WTC11 (cell line): ENCODE data around the gene MRPL55. TPM values are rescaled to one million over a fixed set of nuclear protein-coding genes. Genes with fewer than 3 reads are reported as not detected.

ENCODE experiments used
- ATAC-seq: fragments of 200-7000 bp; cut with Tn5 transposase; 2 replicates; pipeline ENCODE4 v1.10.0; 2021; ENCODE audit warnings: mild to moderate bottlenecking, moderate library complexity
- CTCF ChIA-PET: fragments of 300-600 bp; sonication (Branson Sonifier 250); formaldehyde crosslinking; loops from one replicate; lab custom pipeline; 2021; ENCODE audit warnings: antibody characterized with exemption; lab: Charles Lee
- POLR2A ChIA-PET: fragments of 350-600 bp; sonication (Branson Sonifier 250); formaldehyde crosslinking; loops from one replicate; lab custom pipeline; 2021; ENCODE audit warnings: antibody characterized with exemption; lab: Charles Lee
- DNase-seq: peaks from one replicate; pipeline ENCODE4 v3.0.0; 2021; ENCODE audit warnings: low spot score
- H3K27ac Mint-ChIP-seq: 2 replicates; pipeline ENCODE4 v1.8.0; 2021; ENCODE audit warnings: mixed read lengths
- H3K27me3 Mint-ChIP-seq: 2 replicates; pipeline ENCODE4 v1.8.0; 2021; ENCODE audit warnings: low read depth, mild to moderate bottlenecking, moderate library complexity, mixed read lengths
- H3K36me3 Mint-ChIP-seq: 2 replicates; pipeline ENCODE4 v1.8.0; 2021; ENCODE audit warnings: mixed read lengths
- H3K4me1 Mint-ChIP-seq: 2 replicates; pipeline ENCODE4 v1.8.0; 2022; ENCODE audit warnings: mixed read lengths
- H3K4me3 Mint-ChIP-seq: 2 replicates; pipeline ENCODE4 v1.8.0; 2021; ENCODE audit warnings: mild to moderate bottlenecking, moderate library complexity, mixed read lengths
- H3K9me3 Mint-ChIP-seq: 2 replicates; pipeline ENCODE4 v1.8.0; 2021; ENCODE audit warnings: mixed read lengths
- ELF4 ChIP-seq: sonication (generic); formaldehyde crosslinking; IDR thresholded peaks from 2 replicates; pipeline ENCODE4 v1.8.1; 2022; ENCODE audit warnings: low read depth, mild to moderate bottlenecking, moderate library complexity, missing genetic modification reagents
- ESRRA ChIP-seq: sonication (generic); formaldehyde crosslinking; IDR thresholded peaks from 2 replicates; pipeline ENCODE4 v1.8.1; 2022; ENCODE audit warnings: mild to moderate bottlenecking, missing genetic modification reagents, borderline replicate concordance
- ETV6 ChIP-seq: sonication (generic); formaldehyde crosslinking; IDR thresholded peaks from 2 replicates; pipeline ENCODE4 v1.8.1; 2022; ENCODE audit warnings: mild to moderate bottlenecking, missing genetic modification reagents
- FOXJ3 ChIP-seq: sonication (generic); formaldehyde crosslinking; IDR thresholded peaks from 2 replicates; pipeline ENCODE4 v1.9.0; 2021; ENCODE audit warnings: missing genetic modification reagents, mild to moderate bottlenecking, borderline replicate concordance
- FOXK1 ChIP-seq: sonication (generic); formaldehyde crosslinking; IDR thresholded peaks from 2 replicates; pipeline ENCODE4 v1.8.0; 2022; ENCODE audit warnings: mild to moderate bottlenecking, moderate library complexity, missing genetic modification reagents
- FOXP1 ChIP-seq: sonication (generic); formaldehyde crosslinking; IDR thresholded peaks from 2 replicates; pipeline ENCODE4 v1.8.0; 2022; ENCODE audit warnings: missing genetic modification reagents, mild to moderate bottlenecking, moderate library complexity, borderline replicate concordance
- JAZF1 ChIP-seq: fragments of 250-450 bp; sonication (Bioruptor Pico); IDR thresholded peaks from 2 replicates; pipeline ENCODE4 v1.9.0; 2021; ENCODE audit warnings: moderate library complexity, mild to moderate bottlenecking, inconsistent platforms
- KAT7 ChIP-seq: sonication (generic); formaldehyde crosslinking; IDR thresholded peaks from 2 replicates; pipeline ENCODE4 v1.8.1; 2023; ENCODE audit warnings: missing genetic modification reagents, mild to moderate bottlenecking, borderline replicate concordance
- NR2C2 ChIP-seq: sonication (generic); formaldehyde crosslinking; IDR thresholded peaks from 2 replicates; pipeline ENCODE4 v1.8.0; 2022; ENCODE audit warnings: mild to moderate bottlenecking, missing genetic modification reagents
- RELA ChIP-seq: sonication (generic); formaldehyde crosslinking; IDR thresholded peaks from 2 replicates; pipeline ENCODE4 v1.8.1; 2022; ENCODE audit warnings: missing genetic modification reagents, mild to moderate bottlenecking, borderline replicate concordance
- SMAD3 ChIP-seq: sonication (generic); formaldehyde crosslinking; IDR thresholded peaks from 2 replicates; pipeline ENCODE4 v1.8.0; 2022; ENCODE audit warnings: missing genetic modification reagents, mild to moderate bottlenecking, borderline replicate concordance
- SP1 ChIP-seq: sonication (generic); formaldehyde crosslinking; conservative IDR thresholded peaks from 2 replicates; pipeline ENCODE4 v1.8.1; 2022; ENCODE audit warnings: missing genetic modification reagents
- ZNF219 ChIP-seq: sonication (generic); formaldehyde crosslinking; IDR thresholded peaks from 2 replicates; pipeline ENCODE4 v1.8.0; 2023; ENCODE audit warnings: missing genetic modification reagents, mild to moderate bottlenecking, borderline replicate concordance
- ZNF423 ChIP-seq: fragments of 250-450 bp; sonication (Bioruptor Pico); IDR thresholded peaks from 2 replicates; pipeline ENCODE4 v2.1.2; 2022; ENCODE audit warnings: mild to moderate bottlenecking, moderate library complexity
- total RNA-seq: library from RNA; stranded (reverse); gene quantifications from 3 replicates; pipeline ENCODE4 v1.2.3, GENCODE V29; 2021
- TF ChIP-seq, protein P1 (sequence below): sonication (generic); formaldehyde crosslinking; IDR thresholded peaks from 2 replicates; pipeline ENCODE4 v1.8.0; 2022; ENCODE audit warnings: missing genetic modification reagents
- TF ChIP-seq, protein P2 (sequence below): sonication (generic); formaldehyde crosslinking; IDR thresholded peaks from 2 replicates; pipeline ENCODE4 v1.8.0; 2022; ENCODE audit warnings: mild to moderate bottlenecking, missing genetic modification reagents
- TF ChIP-seq, protein P3 (sequence below): sonication (generic); formaldehyde crosslinking; IDR thresholded peaks from 2 replicates; pipeline ENCODE4 v1.8.1; 2022; ENCODE audit warnings: low read depth, mild to moderate bottlenecking, moderate library complexity, missing genetic modification reagents, borderline replicate concordance
- TF ChIP-seq, protein P4 (sequence below): sonication (generic); formaldehyde crosslinking; IDR thresholded peaks from 2 replicates; pipeline ENCODE4 v1.8.0; 2022; ENCODE audit warnings: mild to moderate bottlenecking, missing genetic modification reagents
- TF ChIP-seq, protein P5 (sequence below): sonication (generic); formaldehyde crosslinking; IDR thresholded peaks from 2 replicates; pipeline ENCODE4 v1.8.1; 2022; ENCODE audit warnings: mild to moderate bottlenecking, moderate library complexity, missing genetic modification reagents
- TF ChIP-seq, protein P6 (sequence below): sonication (generic); formaldehyde crosslinking; IDR thresholded peaks from 2 replicates; pipeline ENCODE4 v1.8.1; 2023; ENCODE audit warnings: mild to moderate bottlenecking, missing genetic modification reagents, moderate library complexity

MRPL55 gene
- total RNA-seq, 1 experiment from 2014 or later, result 66.9 TPM

DNA sequence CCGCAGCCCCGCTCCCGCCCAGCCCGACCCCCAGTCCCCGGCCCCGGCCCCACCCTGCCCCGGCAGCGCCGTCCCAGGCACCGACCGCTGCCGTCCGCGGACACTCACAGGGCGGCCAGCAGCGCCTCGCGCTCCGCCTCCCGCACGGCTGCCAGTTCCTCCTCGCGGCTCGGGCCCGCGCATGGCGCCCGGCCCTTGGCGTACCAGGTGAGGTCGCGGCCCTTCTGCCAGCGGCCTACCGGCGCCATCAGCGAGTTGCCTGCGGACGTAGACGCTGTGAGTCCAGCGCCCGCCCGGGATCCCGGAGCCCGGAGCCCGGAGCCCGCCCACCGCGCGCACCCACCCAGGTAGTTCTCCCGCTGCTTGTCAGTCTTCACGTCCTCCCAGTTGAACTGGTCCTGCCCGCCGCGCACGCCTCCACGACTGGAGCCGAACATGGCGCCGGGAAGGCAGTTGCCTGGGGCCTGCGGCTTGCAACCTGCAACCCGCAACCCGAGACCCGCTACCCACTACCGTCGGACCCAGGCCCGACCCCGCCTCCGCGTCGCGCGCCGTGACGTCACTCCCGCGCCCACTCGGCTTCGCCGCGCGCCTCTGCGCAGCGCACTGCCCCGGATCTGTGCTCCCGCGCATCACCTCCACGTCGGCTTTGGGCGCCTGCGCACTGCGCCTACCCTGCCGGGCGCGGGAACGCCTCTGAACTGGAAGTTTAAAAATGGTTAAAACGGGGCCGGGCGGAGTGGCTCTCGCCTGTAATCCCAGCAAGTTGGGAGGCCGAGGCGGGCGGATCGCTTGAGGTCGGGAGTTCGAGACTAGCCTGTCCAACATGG, 6.1 kb downstream of the MRPL55 start, which contains the start of gene C1orf35 (continued):
- TF ChIP-seq, protein P1, sequence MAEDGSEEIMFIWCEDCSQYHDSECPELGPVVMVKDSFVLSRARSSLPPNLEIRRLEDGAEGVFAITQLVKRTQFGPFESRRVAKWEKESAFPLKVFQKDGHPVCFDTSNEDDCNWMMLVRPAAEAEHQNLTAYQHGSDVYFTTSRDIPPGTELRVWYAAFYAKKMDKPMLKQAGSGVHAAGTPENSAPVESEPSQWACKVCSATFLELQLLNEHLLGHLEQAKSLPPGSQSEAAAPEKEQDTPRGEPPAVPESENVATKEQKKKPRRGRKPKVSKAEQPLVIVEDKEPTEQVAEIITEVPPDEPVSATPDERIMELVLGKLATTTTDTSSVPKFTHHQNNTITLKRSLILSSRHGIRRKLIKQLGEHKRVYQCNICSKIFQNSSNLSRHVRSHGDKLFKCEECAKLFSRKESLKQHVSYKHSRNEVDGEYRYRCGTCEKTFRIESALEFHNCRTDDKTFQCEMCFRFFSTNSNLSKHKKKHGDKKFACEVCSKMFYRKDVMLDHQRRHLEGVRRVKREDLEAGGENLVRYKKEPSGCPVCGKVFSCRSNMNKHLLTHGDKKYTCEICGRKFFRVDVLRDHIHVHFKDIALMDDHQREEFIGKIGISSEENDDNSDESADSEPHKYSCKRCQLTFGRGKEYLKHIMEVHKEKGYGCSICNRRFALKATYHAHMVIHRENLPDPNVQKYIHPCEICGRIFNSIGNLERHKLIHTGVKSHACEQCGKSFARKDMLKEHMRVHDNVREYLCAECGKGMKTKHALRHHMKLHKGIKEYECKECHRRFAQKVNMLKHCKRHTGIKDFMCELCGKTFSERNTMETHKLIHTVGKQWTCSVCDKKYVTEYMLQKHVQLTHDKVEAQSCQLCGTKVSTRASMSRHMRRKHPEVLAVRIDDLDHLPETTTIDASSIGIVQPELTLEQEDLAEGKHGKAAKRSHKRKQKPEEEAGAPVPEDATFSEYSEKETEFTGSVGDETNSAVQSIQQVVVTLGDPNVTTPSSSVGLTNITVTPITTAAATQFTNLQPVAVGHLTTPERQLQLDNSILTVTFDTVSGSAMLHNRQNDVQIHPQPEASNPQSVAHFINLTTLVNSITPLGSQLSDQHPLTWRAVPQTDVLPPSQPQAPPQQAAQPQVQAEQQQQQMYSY (CRISPR knock-in tag), result no peak
- TF ChIP-seq ZNF219 (no peak), RELA (CRISPR knock-in tag) (peak; percentile 51; the same call in 1 of the 2 replicates), NR2C2 (CRISPR knock-in tag) (no peak)

DNA sequence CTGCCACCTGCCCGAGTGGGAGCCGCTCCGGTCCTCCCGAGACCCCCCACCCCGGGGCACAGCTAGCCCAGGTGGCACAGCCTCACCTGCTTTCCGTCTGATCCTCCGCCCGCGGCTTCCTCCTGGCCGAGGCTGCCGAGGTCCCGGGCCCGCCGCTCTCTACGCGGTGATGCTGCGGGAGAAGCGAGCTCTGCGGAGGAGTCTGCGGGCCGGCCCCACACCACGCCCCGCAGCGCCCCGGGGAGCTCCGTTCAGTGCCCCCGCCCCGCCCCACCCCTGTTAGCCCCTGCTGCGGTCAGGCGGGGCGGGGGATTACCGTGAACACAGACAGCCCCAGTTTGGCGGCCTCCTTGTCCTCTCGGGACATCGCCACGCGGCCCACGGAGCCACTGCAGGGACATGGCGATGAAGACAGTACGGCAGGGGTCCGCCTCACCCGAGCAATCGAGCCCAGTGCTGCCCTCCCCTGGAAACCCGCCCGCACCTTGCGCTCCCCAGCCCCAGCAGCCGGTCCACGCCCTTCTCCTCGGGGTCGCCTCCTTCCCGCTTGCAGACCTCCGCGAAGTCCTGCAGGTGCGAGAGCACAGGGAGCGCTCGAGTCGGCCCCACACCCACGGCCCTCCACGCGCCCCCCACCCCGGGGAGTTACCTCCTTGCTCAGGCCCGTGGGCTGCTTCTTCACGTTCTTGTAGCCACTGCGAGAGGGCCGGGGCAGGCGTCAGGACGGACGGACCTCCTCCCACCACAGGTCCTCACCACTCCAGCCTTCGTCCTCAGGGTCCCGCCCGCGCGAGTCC, 6.9 kb downstream of the MRPL55 start:
- ChIA-PET POLR2A (interaction anchor here (0.6 kb wide), 1 partner anchor 356 kb away, joined by 3 read pairs; a partner anchor contains a TSS), CTCF (interaction anchor here (0.7 to 1.5 kb wide), 4 partner anchors 20 to 103 kb away, joined by 3 to 14 read pairs (median 7); no protein-coding TSS in a partner anchor)
- Mint-ChIP-seq H3K27me3 (peaks cover 5% of the 10 kb centered on the region; the same call in 1 of the 2 replicates), H3K4me3 (peak overlapping the region; percentile 90), H3K4me1 (peaks cover 13% of the 10 kb centered on the region), H3K36me3 (peaks cover 38% of the 10 kb centered on the region), H3K27ac (no peak overlapping the region), H3K9me3 (no peaks in the 10 kb centered on the region)
- peak; percentile 38 for ATAC-seq
- peak; percentile 51 for DNase-seq
- TF ChIP-seq FOXK1 (CRISPR knock-in tag) (0 out of 2 replicates have a peak, but pooled peaks have one; percentile 24), SMAD3 (no peak), ESRRA (CRISPR knock-in tag) (no peak), KAT7 (CRISPR knock-in tag) (no peak), RELA (CRISPR knock-in tag) (no peak), ETV6 (CRISPR knock-in tag) (no peak), ZNF423 (CRISPR knock-in tag) (no peak), FOXJ3 (CRISPR knock-in tag) (no peak), JAZF1 (CRISPR knock-in tag) (no peak), FOXP1 (0 out of 2 replicates have a peak, but pooled peaks have one; percentile 11), ELF4 (CRISPR knock-in tag) (no peak), SP1 (CRISPR knock-in tag) (0 out of 2 replicates have a peak, but pooled peaks have one; percentile 23)
- TF ChIP-seq, protein P2, sequence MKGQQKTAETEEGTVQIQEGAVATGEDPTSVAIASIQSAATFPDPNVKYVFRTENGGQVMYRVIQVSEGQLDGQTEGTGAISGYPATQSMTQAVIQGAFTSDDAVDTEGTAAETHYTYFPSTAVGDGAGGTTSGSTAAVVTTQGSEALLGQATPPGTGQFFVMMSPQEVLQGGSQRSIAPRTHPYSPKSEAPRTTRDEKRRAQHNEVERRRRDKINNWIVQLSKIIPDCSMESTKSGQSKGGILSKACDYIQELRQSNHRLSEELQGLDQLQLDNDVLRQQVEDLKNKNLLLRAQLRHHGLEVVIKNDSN (CRISPR knock-in tag), result no peak
- TF ChIP-seq, protein P3, sequence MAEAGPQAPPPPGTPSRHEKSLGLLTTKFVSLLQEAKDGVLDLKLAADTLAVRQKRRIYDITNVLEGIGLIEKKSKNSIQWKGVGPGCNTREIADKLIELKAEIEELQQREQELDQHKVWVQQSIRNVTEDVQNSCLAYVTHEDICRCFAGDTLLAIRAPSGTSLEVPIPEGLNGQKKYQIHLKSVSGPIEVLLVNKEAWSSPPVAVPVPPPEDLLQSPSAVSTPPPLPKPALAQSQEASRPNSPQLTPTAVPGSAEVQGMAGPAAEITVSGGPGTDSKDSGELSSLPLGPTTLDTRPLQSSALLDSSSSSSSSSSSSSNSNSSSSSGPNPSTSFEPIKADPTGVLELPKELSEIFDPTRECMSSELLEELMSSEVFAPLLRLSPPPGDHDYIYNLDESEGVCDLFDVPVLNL (CRISPR knock-in tag), result no peak
- TF ChIP-seq, protein P4, sequence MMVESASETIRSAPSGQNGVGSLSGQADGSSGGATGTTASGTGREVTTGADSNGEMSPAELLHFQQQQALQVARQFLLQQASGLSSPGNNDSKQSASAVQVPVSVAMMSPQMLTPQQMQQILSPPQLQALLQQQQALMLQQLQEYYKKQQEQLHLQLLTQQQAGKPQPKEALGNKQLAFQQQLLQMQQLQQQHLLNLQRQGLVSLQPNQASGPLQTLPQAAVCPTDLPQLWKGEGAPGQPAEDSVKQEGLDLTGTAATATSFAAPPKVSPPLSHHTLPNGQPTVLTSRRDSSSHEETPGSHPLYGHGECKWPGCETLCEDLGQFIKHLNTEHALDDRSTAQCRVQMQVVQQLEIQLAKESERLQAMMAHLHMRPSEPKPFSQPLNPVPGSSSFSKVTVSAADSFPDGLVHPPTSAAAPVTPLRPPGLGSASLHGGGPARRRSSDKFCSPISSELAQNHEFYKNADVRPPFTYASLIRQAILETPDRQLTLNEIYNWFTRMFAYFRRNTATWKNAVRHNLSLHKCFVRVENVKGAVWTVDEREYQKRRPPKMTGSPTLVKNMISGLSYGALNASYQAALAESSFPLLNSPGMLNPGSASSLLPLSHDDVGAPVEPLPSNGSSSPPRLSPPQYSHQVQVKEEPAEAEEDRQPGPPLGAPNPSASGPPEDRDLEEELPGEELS (CRISPR knock-in tag), result no peak
- TF ChIP-seq, protein P5, sequence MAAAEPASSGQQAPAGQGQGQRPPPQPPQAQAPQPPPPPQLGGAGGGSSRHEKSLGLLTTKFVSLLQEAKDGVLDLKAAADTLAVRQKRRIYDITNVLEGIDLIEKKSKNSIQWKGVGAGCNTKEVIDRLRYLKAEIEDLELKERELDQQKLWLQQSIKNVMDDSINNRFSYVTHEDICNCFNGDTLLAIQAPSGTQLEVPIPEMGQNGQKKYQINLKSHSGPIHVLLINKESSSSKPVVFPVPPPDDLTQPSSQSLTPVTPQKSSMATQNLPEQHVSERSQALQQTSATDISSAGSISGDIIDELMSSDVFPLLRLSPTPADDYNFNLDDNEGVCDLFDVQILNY (CRISPR knock-in tag), result no peak
- TF ChIP-seq, protein P6, sequence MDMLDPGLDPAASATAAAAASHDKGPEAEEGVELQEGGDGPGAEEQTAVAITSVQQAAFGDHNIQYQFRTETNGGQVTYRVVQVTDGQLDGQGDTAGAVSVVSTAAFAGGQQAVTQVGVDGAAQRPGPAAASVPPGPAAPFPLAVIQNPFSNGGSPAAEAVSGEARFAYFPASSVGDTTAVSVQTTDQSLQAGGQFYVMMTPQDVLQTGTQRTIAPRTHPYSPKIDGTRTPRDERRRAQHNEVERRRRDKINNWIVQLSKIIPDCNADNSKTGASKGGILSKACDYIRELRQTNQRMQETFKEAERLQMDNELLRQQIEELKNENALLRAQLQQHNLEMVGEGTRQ, result no peak
- TF ChIP-seq, all 79 proteins: peak for 3
